Osteoblast (primary cell): Measurements from ENCODE around the gene GAN. TPM values are rescaled to one million over a fixed set of nuclear protein-coding genes. Genes with fewer than 3 reads are reported as not detected.

ENCODE experiments used
- DNase-seq: peaks from one replicate; pipeline ENCODE4 v3.0.0; 2011; ENCODE audit warnings: low spot score, mixed read lengths; ENCODE audit not compliant: insufficient read length; ENCODE audit errors: missing footprints
- H2AFZ ChIP-seq: 2 replicates; pipeline ENCODE4 v1.6.0; 2011; ENCODE audit warnings: mild to moderate bottlenecking, low read length
- H3K27ac ChIP-seq: 2 replicates; pipeline ENCODE4 v1.5.1; 2011; ENCODE audit warnings: mild to moderate bottlenecking, low read depth, low read length, moderate library complexity
- H3K27me3 ChIP-seq: 2 replicates; pipeline ENCODE4 v1.6.0; 2012; ENCODE audit warnings: mild to moderate bottlenecking, control low read depth, inconsistent platforms, low read length, moderate library complexity; ENCODE audit not compliant: insufficient read depth
- H3K36me3 ChIP-seq: 2 replicates; pipeline ENCODE4 v1.5.1; 2011; ENCODE audit warnings: mild to moderate bottlenecking, low read length, control low read depth, moderate library complexity; ENCODE audit not compliant: insufficient read depth
- H3K4me1 ChIP-seq: 2 replicates; pipeline ENCODE4 v1.5.1; 2011; ENCODE audit warnings: mild to moderate bottlenecking, low read length, control low read depth, moderate library complexity; ENCODE audit not compliant: insufficient read depth
- H3K4me2 ChIP-seq: 2 replicates; pipeline ENCODE4 v1.6.0; 2011; ENCODE audit warnings: mild to moderate bottlenecking, low read length; ENCODE audit not compliant: insufficient read depth
- H3K4me3 ChIP-seq: fragments of 200-600 bp; sonication (generic); 3 replicates; pipeline ENCODE4 v1.5.1; 2012; ENCODE audit warnings: mild to moderate bottlenecking, low read length, inconsistent platforms; ENCODE audit not compliant: insufficient read depth
- H3K79me2 ChIP-seq: 2 replicates; pipeline ENCODE4 v1.6.0; 2012; ENCODE audit warnings: mild to moderate bottlenecking, low read length, control low read depth, inconsistent platforms; ENCODE audit not compliant: insufficient read depth
- H3K9me3 ChIP-seq: 2 replicates; pipeline ENCODE4 v1.5.1; 2011; ENCODE audit warnings: low read depth, low read length, control low read depth
- H4K20me1 ChIP-seq: 2 replicates; pipeline ENCODE4 v1.6.0; 2012; ENCODE audit warnings: mild to moderate bottlenecking, low read length, control low read depth; ENCODE audit not compliant: insufficient read depth
- total RNA-seq: library from RNA; depleted of rRNA; stranded (reverse); fragments of >200 nt; gene quantifications from 2 replicates; pipeline ENCODE4 v1.2.3, GENCODE V29; 2012
- TF ChIP-seq, protein P1 (sequence below): IDR thresholded peaks from 2 replicates; pipeline ENCODE4 v1.5.1; 2011; ENCODE audit warnings: mild to moderate bottlenecking, low read depth, low read length, moderate library complexity; ENCODE audit errors: extremely low read depth

GAN gene
- total RNA-seq, 1 donor = 10.9 TPM

GRCh38 chr16:81399909-81400308, 85.1 kb downstream of the GAN start:
- no peaks in the 10 kb centered on the region for H3K9me3 ChIP-seq
- H3K79me2 ChIP-seq = no peaks in the 10 kb centered on the region
- no peak overlapping the region for H3K4me2 ChIP-seq
- no peak overlapping the region for H3K4me3 ChIP-seq
- H3K4me1 ChIP-seq = peaks cover 13% of the 10 kb centered on the region
- no peak for DNase-seq
- H3K36me3 ChIP-seq = no peaks in the 10 kb centered on the region
- H3K27me3 ChIP-seq = no peaks in the 10 kb centered on the region
- TF ChIP-seq, protein P1, sequence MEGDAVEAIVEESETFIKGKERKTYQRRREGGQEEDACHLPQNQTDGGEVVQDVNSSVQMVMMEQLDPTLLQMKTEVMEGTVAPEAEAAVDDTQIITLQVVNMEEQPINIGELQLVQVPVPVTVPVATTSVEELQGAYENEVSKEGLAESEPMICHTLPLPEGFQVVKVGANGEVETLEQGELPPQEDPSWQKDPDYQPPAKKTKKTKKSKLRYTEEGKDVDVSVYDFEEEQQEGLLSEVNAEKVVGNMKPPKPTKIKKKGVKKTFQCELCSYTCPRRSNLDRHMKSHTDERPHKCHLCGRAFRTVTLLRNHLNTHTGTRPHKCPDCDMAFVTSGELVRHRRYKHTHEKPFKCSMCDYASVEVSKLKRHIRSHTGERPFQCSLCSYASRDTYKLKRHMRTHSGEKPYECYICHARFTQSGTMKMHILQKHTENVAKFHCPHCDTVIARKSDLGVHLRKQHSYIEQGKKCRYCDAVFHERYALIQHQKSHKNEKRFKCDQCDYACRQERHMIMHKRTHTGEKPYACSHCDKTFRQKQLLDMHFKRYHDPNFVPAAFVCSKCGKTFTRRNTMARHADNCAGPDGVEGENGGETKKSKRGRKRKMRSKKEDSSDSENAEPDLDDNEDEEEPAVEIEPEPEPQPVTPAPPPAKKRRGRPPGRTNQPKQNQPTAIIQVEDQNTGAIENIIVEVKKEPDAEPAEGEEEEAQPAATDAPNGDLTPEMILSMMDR = no peak
- no peaks in the 10 kb centered on the region for H4K20me1 ChIP-seq
- H2AFZ ChIP-seq = no peak overlapping the region
- no peak overlapping the region for H3K27ac ChIP-seq

DNA sequence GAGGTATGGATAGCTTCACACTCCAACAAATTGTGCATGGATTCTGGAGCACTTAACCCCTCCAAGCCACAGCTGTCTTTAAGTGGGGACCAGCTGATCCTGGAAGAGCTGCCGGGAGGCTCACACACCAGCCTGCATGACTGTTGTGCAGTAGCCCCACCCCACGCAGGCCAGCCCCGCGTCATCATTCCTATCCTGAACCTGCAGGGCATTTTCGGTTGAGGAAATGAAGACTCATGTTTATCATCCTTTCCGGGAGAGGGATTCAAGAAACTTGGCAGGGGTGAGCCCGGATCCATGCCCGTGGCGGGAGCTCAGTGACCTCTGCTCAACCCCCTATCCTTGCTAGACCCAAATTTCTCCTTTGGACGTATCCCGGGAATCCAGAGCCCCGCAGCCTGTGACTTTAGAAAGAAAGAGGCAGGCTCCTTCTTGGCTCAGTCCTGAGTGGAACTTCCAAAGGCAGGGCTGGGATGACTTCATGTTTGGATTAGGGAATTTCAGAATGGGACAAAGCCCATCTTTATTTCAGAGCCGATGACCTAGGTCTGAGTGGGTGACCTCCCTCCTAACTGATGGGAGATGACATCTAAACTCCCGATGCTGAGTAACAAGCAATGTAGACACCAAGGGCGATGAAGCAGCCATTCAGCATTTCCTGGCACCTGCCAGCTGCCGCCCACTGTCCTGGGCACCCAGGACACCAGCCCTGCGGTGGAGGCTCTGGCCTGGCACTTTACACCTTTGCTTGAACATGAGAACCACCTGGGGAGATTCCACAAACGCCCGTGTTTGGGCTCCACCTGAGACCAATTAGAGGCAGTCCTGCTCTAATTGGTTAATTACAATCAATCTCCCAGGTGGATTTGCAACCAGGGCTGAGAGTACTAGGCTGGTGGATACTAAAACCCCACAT, 86.5 kb downstream of the GAN start:
- TF ChIP-seq, protein P1 = no peak
- Histone ChIP-seq H3K9me3 (no peaks in the 10 kb centered on the region), H3K4me2 (peak overlapping the region; percentile 77), H3K27me3 (no peaks in the 10 kb centered on the region), H3K36me3 (no peaks in the 10 kb centered on the region), H3K79me2 (no peaks in the 10 kb centered on the region), H3K4me3 (peak overlapping the region; percentile 48), H4K20me1 (no peaks in the 10 kb centered on the region), H3K27ac (peak overlapping the region; percentile 42), H2AFZ (peak overlapping the region; percentile 69), H3K4me1 (peaks cover 16% of the 10 kb centered on the region)
- DNase-seq = peak; percentile 90

DNA sequence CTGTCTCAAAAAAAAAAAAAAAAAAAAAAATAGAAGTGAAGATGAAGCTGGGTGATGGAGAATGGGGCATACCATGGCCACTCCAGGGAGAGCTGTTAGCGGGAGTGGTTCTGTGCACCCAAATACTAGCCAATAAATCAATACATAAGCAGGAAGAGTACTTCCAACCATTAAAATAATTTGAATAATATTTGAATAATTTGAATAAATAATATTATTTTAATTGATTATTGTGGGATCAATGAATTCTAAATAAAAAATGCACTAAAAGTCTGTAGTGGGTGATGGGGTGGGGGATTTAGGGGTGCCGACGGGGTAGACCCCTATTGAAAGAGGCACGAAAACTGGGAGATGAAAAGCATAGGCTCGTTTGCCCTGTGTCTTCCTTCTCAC, 88.4 kb downstream of the GAN start:
- H2AFZ ChIP-seq = peak overlapping the region; percentile 79
- H4K20me1 ChIP-seq = no peaks in the 10 kb centered on the region
- H3K79me2 ChIP-seq = no peaks in the 10 kb centered on the region

More for the DNA sequence above, 88.4 kb downstream of the GAN start:
- no peak for DNase-seq
- peaks cover 27% of the 10 kb centered on the region for H3K4me1 ChIP-seq
- TF ChIP-seq, protein P1 = no peak
- H3K4me3 ChIP-seq = no peak overlapping the region
- H3K4me2 ChIP-seq = peak overlapping the region; percentile 76
- H3K27ac ChIP-seq = no peak overlapping the region
- no peaks in the 10 kb centered on the region for H3K9me3 ChIP-seq
- H3K36me3 ChIP-seq = no peaks in the 10 kb centered on the region
- no peaks in the 10 kb centered on the region for H3K27me3 ChIP-seq
